Measurements from ENCODE around the gene PSEN2. TPM values are rescaled to one million over a fixed set of nuclear protein-coding genes. Genes with fewer than 3 reads are reported as not detected.
A peak's percentile ranks its signal among the peaks of the same experiment; 100 is the strongest.

The PSEN2 gene
- total and polyA plus RNA-seq, 4 experiments from 2014 or later = 3.5 to 4.9 (median 3.9) TPM

DNA sequence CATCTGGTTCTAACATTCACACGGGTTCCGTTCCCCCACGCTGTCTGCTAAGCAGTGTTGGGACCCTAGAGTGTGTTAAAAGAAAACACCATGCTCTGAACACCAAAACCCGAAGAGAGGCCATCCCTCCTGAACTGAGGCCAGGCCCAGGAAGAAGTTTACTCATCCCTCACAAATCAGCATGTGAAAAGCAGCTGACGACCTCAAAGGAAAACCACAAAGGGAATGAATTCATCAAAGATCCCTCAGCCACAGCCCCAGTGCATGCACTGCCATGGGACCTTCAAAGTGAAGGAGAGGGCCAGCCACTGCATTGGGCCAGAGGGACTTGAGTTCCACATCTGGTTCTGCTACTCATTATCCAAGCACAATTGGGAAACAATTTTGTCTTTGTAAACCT lies 7.0 kb upstream of the PSEN2 start:
- no peaks in the 10 kb centered on the region for H3K9me3 ChIP-seq (ENCODE audit: control insufficient read depth in 1 of 2, low read length in 2 of 2)
- no peaks in the 10 kb centered on the region for H3K9me3 Mint-ChIP-seq
- H3K4me3 Mint-ChIP-seq = no peak overlapping the region
- no peak overlapping the region for H3K4me3 ChIP-seq (ENCODE audit: low read length in 2 of 2)
- H3K27ac ChIP-seq (ENCODE audit: low read depth, low read length) = no peak overlapping the region
- POLR2A ChIA-PET (ENCODE audit: partially characterized antibody) = no interaction called here
- H3K27me3 Mint-ChIP-seq = peaks cover 5 to 7% of the 10 kb centered on the region in 2 donors
- no peaks in the 10 kb centered on the region for H3K36me3 Mint-ChIP-seq
- DNase-seq = no peak
- H3K36me3 ChIP-seq (ENCODE audit: insufficient read depth, low read length) = no peaks in the 10 kb centered on the region
- H3K4me1 ChIP-seq (ENCODE audit: insufficient read depth, low read length) = no peaks in the 10 kb centered on the region
- H3K27ac Mint-ChIP-seq = no peak overlapping the region
- H3K4me1 Mint-ChIP-seq = peaks cover 0 to 8% (median 4%) of the 10 kb centered on the region in 4 donors
- intact Hi-C loops (cut with micrococcal nuclease) = no loop called here
- H3K27me3 ChIP-seq (ENCODE audit: insufficient read depth, low read length) = no peaks in the 10 kb centered on the region
- CTCF ChIA-PET (ENCODE audit: partially characterized antibody) = no interaction called here

GRCh38 chr1:226864311-226864710 lies 6.1 kb upstream of the PSEN2 start:
- ChIA-PET POLR2A (ENCODE audit: partially characterized antibody) (no interaction called here), CTCF (ENCODE audit: partially characterized antibody) (no interaction called here)
- Mint-ChIP-seq H3K4me3 (no peak overlapping the region), H3K9me3 (no peaks in the 10 kb centered on the region), H3K36me3 (no peaks in the 10 kb centered on the region), H3K4me1 (peaks cover 0 to 8% (median 4%) of the 10 kb centered on the region in 4 donors), H3K27ac (no peak overlapping the region), H3K27me3 (peaks cover 6 to 10% of the 10 kb centered on the region in 2 donors)
- Histone ChIP-seq H3K36me3 (ENCODE audit: insufficient read depth, low read length) (no peaks in the 10 kb centered on the region), H3K27ac (ENCODE audit: low read depth, low read length) (no peak overlapping the region), H3K27me3 (ENCODE audit: insufficient read depth, low read length) (no peaks in the 10 kb centered on the region), H3K9me3 (ENCODE audit: control insufficient read depth in 1 of 2, low read length in 2 of 2) (no peaks in the 10 kb centered on the region), H3K4me1 (ENCODE audit: insufficient read depth, low read length) (no peaks in the 10 kb centered on the region), H3K4me3 (ENCODE audit: low read length in 2 of 2) (no peak overlapping the region)
- DNase-seq = no peak
- intact Hi-C loops (cut with micrococcal nuclease) = no loop called here

GRCh38 chr1:226865590-226865989 lies 4.8 kb upstream of the PSEN2 start:
- H3K9me3 ChIP-seq (ENCODE audit: control insufficient read depth in 1 of 2, low read length in 2 of 2) = no peaks in the 10 kb centered on the region
- Mint-ChIP-seq H3K27ac (no peak overlapping the region), H3K4me3 (no peak overlapping the region), H3K36me3 (no peaks in the 10 kb centered on the region), H3K9me3 (no peaks in the 10 kb centered on the region), H3K4me1 (peaks cover 6 to 12% (median 10%) of the 10 kb centered on the region in 4 donors), H3K27me3 (peaks cover 10 to 11% of the 10 kb centered on the region in 2 donors)
- POLR2A ChIA-PET (ENCODE audit: partially characterized antibody) = no interaction called here
- H3K4me1 ChIP-seq (ENCODE audit: insufficient read depth, low read length) = peaks cover 3% of the 10 kb centered on the region
- DNase-seq = no peak
- H3K4me3 ChIP-seq (ENCODE audit: low read length in 2 of 2) = no peak overlapping the region
- H3K27ac ChIP-seq (ENCODE audit: low read depth, low read length) = no peak overlapping the region
- intact Hi-C loops (cut with micrococcal nuclease) = no loop called here
- no peaks in the 10 kb centered on the region for H3K36me3 ChIP-seq (ENCODE audit: insufficient read depth, low read length)
- CTCF ChIA-PET (ENCODE audit: partially characterized antibody) = no interaction called here
- no peaks in the 10 kb centered on the region for H3K27me3 ChIP-seq (ENCODE audit: insufficient read depth, low read length)

- Mint-ChIP-seq H3K36me3 (no peaks in the 10 kb centered on the region), H3K4me3 (no peak overlapping the region), H3K9me3 (no peaks in the 10 kb centered on the region), H3K27me3 (peaks cover 10 to 14% of the 10 kb centered on the region in 2 donors), H3K4me1 (peaks cover 10 to 25% (median 12%) of the 10 kb centered on the region in 4 donors), H3K27ac (no peak overlapping the region)
- no peak overlapping the region for H3K27ac ChIP-seq (ENCODE audit: low read depth, low read length)
- no peak for DNase-seq
- intact Hi-C loops (cut with micrococcal nuclease) = no loop called here
- H3K9me3 ChIP-seq (ENCODE audit: control insufficient read depth in 1 of 2, low read length in 2 of 2) = no peaks in the 10 kb centered on the region
- no peak overlapping the region for H3K4me3 ChIP-seq (ENCODE audit: low read length in 2 of 2)
- no peaks in the 10 kb centered on the region for H3K36me3 ChIP-seq (ENCODE audit: insufficient read depth, low read length)
- peaks cover 17% of the 10 kb centered on the region for H3K4me1 ChIP-seq (ENCODE audit: insufficient read depth, low read length)
- ChIA-PET CTCF (ENCODE audit: partially characterized antibody) (no interaction called here), POLR2A (ENCODE audit: partially characterized antibody) (no interaction called here)
- H3K27me3 ChIP-seq (ENCODE audit: insufficient read depth, low read length) = peaks cover 9% of the 10 kb centered on the region
Measured at GRCh38 chr1:226867461-226868054, 2.9 kb upstream of the PSEN2 start.

DNA sequence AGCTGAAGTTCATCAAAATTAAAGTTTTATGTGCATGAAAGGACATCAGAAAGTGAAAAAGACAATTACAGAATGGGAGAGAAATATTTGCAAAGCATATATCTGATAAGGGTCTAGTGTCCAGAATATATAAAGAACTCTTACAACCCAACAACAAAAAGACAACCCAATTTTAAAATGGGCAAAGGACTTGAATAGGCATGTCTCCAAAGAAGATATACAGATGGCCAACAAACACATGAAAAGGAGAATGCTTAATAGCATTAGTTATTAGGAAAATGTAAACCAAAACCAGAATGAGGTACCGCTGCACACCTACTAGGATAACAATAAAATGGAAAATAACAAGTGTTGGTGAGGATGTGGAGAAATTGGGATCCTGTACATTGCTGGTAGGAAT lies 1.7 kb upstream of the PSEN2 start:
- Mint-ChIP-seq H3K36me3 (no peaks in the 10 kb centered on the region), H3K4me3 (peak overlapping the region in 3 of 8 donors; percentile 27 to 31 (median 31)), H3K4me1 (peaks cover 7 to 19% (median 11%) of the 10 kb centered on the region in 4 donors), H3K27ac (no peak overlapping the region), H3K9me3 (no peaks in the 10 kb centered on the region), H3K27me3 (peaks cover 10 to 14% of the 10 kb centered on the region in 2 donors)
- Histone ChIP-seq H3K4me3 (ENCODE audit: low read length in 2 of 2) (no peak overlapping the region), H3K36me3 (ENCODE audit: insufficient read depth, low read length) (no peaks in the 10 kb centered on the region), H3K27ac (ENCODE audit: low read depth, low read length) (no peak overlapping the region), H3K4me1 (ENCODE audit: insufficient read depth, low read length) (peaks cover 17% of the 10 kb centered on the region), H3K27me3 (ENCODE audit: insufficient read depth, low read length) (peaks cover 9% of the 10 kb centered on the region), H3K9me3 (ENCODE audit: control insufficient read depth in 1 of 2, low read length in 2 of 2) (no peaks in the 10 kb centered on the region)
- intact Hi-C loops (cut with micrococcal nuclease) = no loop called here
- POLR2A ChIA-PET (ENCODE audit: partially characterized antibody) = interaction anchor here (2.1 kb wide), 1 partner anchor 14 kb away, joined by 7 read pairs; no protein-coding TSS in a partner anchor
- CTCF ChIA-PET (ENCODE audit: partially characterized antibody) = no interaction called here
- DNase-seq = no peak

DNA sequence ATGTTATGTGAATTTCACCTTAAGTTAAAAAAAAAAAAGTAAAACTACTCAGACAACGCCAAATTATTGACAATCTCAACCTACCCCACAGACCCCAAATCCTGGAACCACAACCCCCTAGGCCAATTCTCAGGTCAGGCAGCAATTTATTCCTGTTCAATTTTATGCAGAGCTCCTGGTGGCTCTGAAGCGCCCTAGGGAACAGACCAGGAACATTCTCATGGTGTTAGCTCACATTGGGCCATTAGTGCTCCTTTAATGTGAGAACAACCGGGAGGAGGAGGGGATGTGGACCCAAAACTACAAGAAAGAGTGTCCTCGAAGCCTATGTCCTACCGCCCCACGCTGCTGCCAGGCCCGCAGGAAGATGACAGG lies 403 bp upstream of the PSEN2 start:
- DNase-seq = no peak
- Histone ChIP-seq H3K36me3 (ENCODE audit: insufficient read depth, low read length) (no peaks in the 10 kb centered on the region), H3K9me3 (ENCODE audit: control insufficient read depth in 1 of 2, low read length in 2 of 2) (no peaks in the 10 kb centered on the region), H3K4me3 (ENCODE audit: low read length in 2 of 2) (peak overlapping the region in 1 of 2 donors; percentile 54), H3K27me3 (ENCODE audit: insufficient read depth, low read length) (peaks cover 9% of the 10 kb centered on the region), H3K4me1 (ENCODE audit: insufficient read depth, low read length) (peaks cover 17% of the 10 kb centered on the region), H3K27ac (ENCODE audit: low read depth, low read length) (no peak overlapping the region)
- H3K9me3 Mint-ChIP-seq = no peaks in the 10 kb centered on the region
- H3K4me1 Mint-ChIP-seq = peaks cover 6 to 18% (median 10%) of the 10 kb centered on the region in 4 donors
- peak overlapping the region; percentile 77 to 90 (median 86) for H3K4me3 Mint-ChIP-seq
- intact Hi-C loops (cut with micrococcal nuclease) = no loop called here
- ChIA-PET POLR2A (ENCODE audit: partially characterized antibody) (interaction anchor here (0.7 to 2.1 kb wide), 3 partner anchors 13 to 209 kb away, joined by 3 to 7 read pairs (median 3); no protein-coding TSS in a partner anchor), CTCF (ENCODE audit: partially characterized antibody) (no interaction called here)
- H3K27ac Mint-ChIP-seq = peak overlapping the region in 6 of 7 donors; percentile 6 to 78 (median 52)
- H3K27me3 Mint-ChIP-seq = peaks cover 10 to 13% of the 10 kb centered on the region in 2 donors
- no peaks in the 10 kb centered on the region for H3K36me3 Mint-ChIP-seq

- H3K4me3 Mint-ChIP-seq = peak overlapping the region; percentile 73 to 89 (median 81)
- no peak overlapping the region for H3K27ac ChIP-seq (ENCODE audit: low read depth, low read length)
- CTCF ChIA-PET (ENCODE audit: partially characterized antibody) = interaction anchor here (1.4 kb wide), 1 partner anchor 11 kb away, joined by 4 read pairs; no protein-coding TSS in a partner anchor
- POLR2A ChIA-PET (ENCODE audit: partially characterized antibody) = interaction anchor here (0.7 to 1.8 kb wide), 3 partner anchors 10 to 67 kb away, joined by 3 to 6 read pairs (median 5); no protein-coding TSS in a partner anchor
- H3K36me3 Mint-ChIP-seq = no peaks in the 10 kb centered on the region
- H3K27me3 ChIP-seq (ENCODE audit: insufficient read depth, low read length) = peaks cover 9% of the 10 kb centered on the region
- H3K36me3 ChIP-seq (ENCODE audit: insufficient read depth, low read length) = no peaks in the 10 kb centered on the region
- H3K27me3 Mint-ChIP-seq = peaks cover 7 to 10% of the 10 kb centered on the region in 2 donors
- DNase-seq = no peak
- intact Hi-C loops (cut with micrococcal nuclease) = no loop called here
- H3K4me1 ChIP-seq (ENCODE audit: insufficient read depth, low read length) = peaks cover 17% of the 10 kb centered on the region
- peak overlapping the region in 2 of 7 donors; percentile 17 to 60 for H3K27ac Mint-ChIP-seq
- no peaks in the 10 kb centered on the region for H3K9me3 ChIP-seq (ENCODE audit: control insufficient read depth in 1 of 2, low read length in 2 of 2)
- H3K4me3 ChIP-seq (ENCODE audit: low read length in 2 of 2) = no peak overlapping the region
- H3K9me3 Mint-ChIP-seq = no peaks in the 10 kb centered on the region
- H3K4me1 Mint-ChIP-seq = peaks cover 6 to 18% (median 10%) of the 10 kb centered on the region in 4 donors
Measured at GRCh38 chr1:226871636-226872327, 1.4 kb downstream of the PSEN2 start.
